GM18517 (cell line): Measurements from ENCODE around the gene RPTOR.
A peak's percentile ranks its signal among the peaks of the same experiment; 100 is the strongest.

Source experiments
- ATAC-seq: cut with Tn5 transposase; IDR thresholded peaks from one replicate; pipeline ENCODE4 v1.9.1; 2021; ENCODE audit warnings: mild to moderate bottlenecking, moderate library complexity; ENCODE audit not compliant: unreplicated experiment

The RPTOR gene

GRCh38 chr17:80851277-80851925 is 306.8 kb downstream of the RPTOR start:
- ATAC-seq = no peak

- no peak for ATAC-seq
Observed at GRCh38 chr17:80852476-80853015, 307.9 kb downstream of the RPTOR start.

GRCh38 chr17:80853076-80853475 is 308.4 kb downstream of the RPTOR start:
- ATAC-seq = no peak

- ATAC-seq = no peak
Observed at GRCh38 chr17:80854220-80854619, 309.6 kb downstream of the RPTOR start.

GRCh38 chr17:80855196-80855947 is 310.7 kb downstream of the RPTOR start:
- ATAC-seq = no peak

GRCh38 chr17:80855948-80856862 is 311.6 kb downstream of the RPTOR start:
- ATAC-seq = peak; percentile 78

- ATAC-seq = no peak
Observed at GRCh38 chr17:80856863-80857755, 312.5 kb downstream of the RPTOR start.

- ATAC-seq = no peak
Observed at GRCh38 chr17:80857756-80858171, 313.1 kb downstream of the RPTOR start.

- ATAC-seq = no peak
Observed at GRCh38 chr17:80858301-80859001, 313.8 kb downstream of the RPTOR start.

- ATAC-seq = no peak
Observed at GRCh38 chr17:80859002-80859941, 314.6 kb downstream of the RPTOR start.

GRCh38 chr17:80860101-80860671 is 315.5 kb downstream of the RPTOR start:
- ATAC-seq = no peak

GRCh38 chr17:80860703-80861417 is 316.2 kb downstream of the RPTOR start:
- ATAC-seq = no peak

GRCh38 chr17:80861418-80861815 is 316.8 kb downstream of the RPTOR start:
- ATAC-seq = no peak

- no peak for ATAC-seq
Observed at GRCh38 chr17:80861892-80862291, 317.3 kb downstream of the RPTOR start.

GRCh38 chr17:80862481-80862961 is 317.9 kb downstream of the RPTOR start:
- ATAC-seq = no peak

GRCh38 chr17:80862978-80863377 is 318.3 kb downstream of the RPTOR start:
- no peak for ATAC-seq

- ATAC-seq = no peak
Observed at GRCh38 chr17:80863626-80864025, 319.0 kb downstream of the RPTOR start.
